Stimulated activated CD4-positive, alpha-beta T cell treated with anti-CD3 and anti-CD28 coated beads, Interleukin-15, amount 100 ng/mL, for 24 hours (primary cell): Measurements from ENCODE around the gene NDUFV3.
"Not testable (repeated sequence)": the region's sequence is repeated elsewhere in the genome, so short reads cannot be mapped to it uniquely, and the experiment has no call there.

Experiments
- DNase-seq: peaks from one replicate; pipeline ENCODE4 v3.0.0-alpha.2; 2020

The NDUFV3 gene

GRCh38 chr21:42858185-42858847 is 34.8 kb upstream of the NDUFV3 start:
- DNase-seq = no peak

GRCh38 chr21:42858957-42859890 is 33.9 kb upstream of the NDUFV3 start:
- no peak for DNase-seq

GRCh38 chr21:42859891-42860230 is 33.2 kb upstream of the NDUFV3 start:
- DNase-seq = no peak

- no peak for DNase-seq
These were observed 32.8 kb upstream of the NDUFV3 start for GRCh38 chr21:42860345-42860744.

- DNase-seq = no peak
These were observed 31.7 kb upstream of the NDUFV3 start for GRCh38 chr21:42861311-42861847.

GRCh38 chr21:42861848-42862400 is 31.2 kb upstream of the NDUFV3 start:
- no peak for DNase-seq

- DNase-seq = no peak
These were observed 30.2 kb upstream of the NDUFV3 start for GRCh38 chr21:42862774-42863503.

- DNase-seq = no peak
These were observed 29.6 kb upstream of the NDUFV3 start for GRCh38 chr21:42863504-42863870.

- no peak for DNase-seq
These were observed 28.8 kb upstream of the NDUFV3 start for GRCh38 chr21:42864286-42864685.

- no peak for DNase-seq
These were observed 28.0 kb upstream of the NDUFV3 start for GRCh38 chr21:42864815-42865775.

- no peak for DNase-seq
These were observed 27.3 kb upstream of the NDUFV3 start for GRCh38 chr21:42865776-42866160.

GRCh38 chr21:42868196-42868595 is 24.9 kb upstream of the NDUFV3 start:
- no peak for DNase-seq

- no peak for DNase-seq
These were observed 20.0 kb upstream of the NDUFV3 start for GRCh38 chr21:42873096-42873495.

- not testable (repeated sequence) for DNase-seq
These were observed 17.3 kb upstream of the NDUFV3 start for GRCh38 chr21:42875811-42876210.

GRCh38 chr21:42878678-42878992 is 14.5 kb upstream of the NDUFV3 start:
- no peak for DNase-seq

- DNase-seq = peak; percentile 98
These were observed 13.9 kb upstream of the NDUFV3 start, which contains the start of gene WDR4 for GRCh38 chr21:42878993-42879787. Gene WDR4 (minus strand): TSS chr21:42879539. CDS start chr21:42879495, 44 bp downstream.

- no peak for DNase-seq
These were observed 12.8 kb upstream of the NDUFV3 start for GRCh38 chr21:42880352-42880751.

- no peak for DNase-seq
These were observed 9.2 kb upstream of the NDUFV3 start for GRCh38 chr21:42883921-42884320.

- DNase-seq = no peak
These were observed 5.8 kb upstream of the NDUFV3 start for GRCh38 chr21:42887326-42887725.

- no peak for DNase-seq
These were observed 553 bp upstream of the NDUFV3 start for GRCh38 chr21:42892582-42892930.

- no peak for DNase-seq
These were observed 7.3 kb downstream of the NDUFV3 start for GRCh38 chr21:42900446-42900845.
